IPS DF 4.7 (cell line): Measurements from ENCODE around the gene SGCD.

Source experiments
- DNase-seq: peaks from one replicate; pipeline ENCODE4 v3.0.0-alpha.2; 2013; ENCODE audit warnings: low spot score; ENCODE audit errors: extremely low read depth

SGCD gene

DNA sequence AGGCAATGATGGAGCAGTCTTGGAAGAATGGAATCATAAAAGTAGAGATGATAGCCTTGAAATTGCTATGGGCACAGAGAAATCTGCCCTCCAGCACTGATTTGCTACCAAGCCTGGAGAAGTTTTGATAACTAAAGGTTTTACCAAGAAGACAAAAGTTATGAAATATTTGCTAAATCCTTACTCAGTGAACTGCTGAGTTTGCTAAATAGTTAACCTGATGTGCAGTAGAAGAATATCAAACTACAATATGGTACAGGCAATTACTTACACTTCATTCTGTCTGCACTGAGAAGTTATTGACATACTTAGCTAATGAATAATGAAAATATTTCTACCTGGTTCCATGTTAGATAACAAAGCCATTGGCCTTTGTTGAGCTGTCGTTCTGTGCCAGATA, 124.5 kb downstream of the SGCD start:
- no peak for DNase-seq

DNA sequence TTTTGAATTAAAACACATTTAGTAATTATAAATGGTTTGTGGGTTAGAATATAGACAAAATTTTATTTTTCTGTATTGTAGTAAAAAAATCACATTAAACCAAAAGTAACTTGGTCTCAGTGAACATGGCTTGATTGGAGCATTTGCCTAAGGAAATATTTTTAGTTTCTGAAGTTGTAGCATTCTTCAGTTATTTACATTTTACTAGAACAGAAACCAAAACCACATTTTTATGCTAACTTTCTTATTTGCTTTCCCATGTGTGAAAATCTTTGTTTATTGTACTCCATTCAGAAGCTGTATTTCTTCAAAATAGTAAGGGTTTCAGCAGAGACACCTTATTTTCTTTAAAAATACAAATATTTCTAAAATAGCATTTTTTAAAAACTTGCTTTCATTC, 129.9 kb downstream of the SGCD start:
- DNase-seq, result no peak

DNA sequence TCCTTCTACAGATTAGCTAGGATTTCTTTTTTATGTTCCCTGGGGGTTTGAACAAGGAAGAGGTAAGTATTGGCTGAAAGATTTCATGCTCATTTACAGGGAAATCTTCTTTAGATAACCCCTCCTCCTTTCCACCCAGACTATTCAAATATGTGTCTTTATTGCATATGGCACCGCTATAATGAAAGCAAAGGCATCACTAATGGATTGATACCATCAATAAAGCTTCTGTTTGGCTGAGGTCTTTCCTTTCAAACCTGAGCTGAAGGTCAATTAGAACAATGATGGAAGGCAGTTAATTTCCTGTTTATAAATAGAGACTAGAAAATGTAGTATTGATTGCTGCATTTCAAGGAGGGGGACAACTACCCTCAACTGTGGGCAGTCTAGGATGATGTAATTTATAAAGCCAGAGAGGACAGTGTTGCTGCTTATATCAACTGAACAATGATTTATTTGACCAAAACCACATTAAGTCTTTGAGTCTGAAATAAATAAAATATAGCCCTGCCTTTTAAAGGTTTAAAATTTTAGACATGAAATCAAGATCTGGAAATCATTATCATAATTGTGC, 132.9 kb downstream of the SGCD start:
- DNase-seq, result no peak

DNA sequence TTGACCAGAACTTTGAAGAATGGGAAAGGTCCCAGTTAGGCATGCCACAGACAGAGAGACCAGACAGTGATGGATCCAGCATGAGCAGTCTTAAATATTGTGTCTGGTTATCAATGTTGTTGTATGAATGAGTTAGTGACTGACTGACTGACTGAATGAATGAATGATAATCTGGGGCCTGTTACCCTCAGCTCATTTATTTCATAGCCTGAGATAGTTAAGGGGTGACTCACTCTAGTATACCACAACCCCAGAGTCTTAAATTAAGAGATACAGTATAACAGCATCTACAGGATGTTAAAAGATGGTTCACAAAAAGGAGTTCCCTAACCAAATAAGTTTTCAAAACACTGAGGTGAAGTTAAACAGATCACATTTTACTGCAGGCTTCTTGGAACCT, 133.5 kb downstream of the SGCD start:
- DNase-seq, result no peak

DNA sequence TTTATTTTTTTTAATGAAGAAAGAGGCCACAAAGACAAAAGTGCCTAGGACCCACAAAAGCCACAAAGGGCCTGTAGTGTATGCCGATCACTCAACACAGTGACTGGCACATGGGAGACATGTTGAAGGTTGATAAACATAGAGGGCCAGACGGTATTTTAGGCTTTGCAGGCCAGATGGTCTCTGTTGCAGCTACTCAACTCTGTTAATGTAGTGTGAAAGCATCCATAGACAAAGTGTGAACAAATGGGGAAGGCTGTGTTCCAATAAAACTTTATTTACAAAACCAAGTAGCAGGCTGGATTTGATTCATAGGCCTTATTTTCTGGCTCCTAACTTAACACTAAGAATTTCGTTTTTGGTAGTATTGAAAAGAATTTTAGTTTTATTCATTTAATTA, 139.9 kb downstream of the SGCD start:
- no peak for DNase-seq

DNA sequence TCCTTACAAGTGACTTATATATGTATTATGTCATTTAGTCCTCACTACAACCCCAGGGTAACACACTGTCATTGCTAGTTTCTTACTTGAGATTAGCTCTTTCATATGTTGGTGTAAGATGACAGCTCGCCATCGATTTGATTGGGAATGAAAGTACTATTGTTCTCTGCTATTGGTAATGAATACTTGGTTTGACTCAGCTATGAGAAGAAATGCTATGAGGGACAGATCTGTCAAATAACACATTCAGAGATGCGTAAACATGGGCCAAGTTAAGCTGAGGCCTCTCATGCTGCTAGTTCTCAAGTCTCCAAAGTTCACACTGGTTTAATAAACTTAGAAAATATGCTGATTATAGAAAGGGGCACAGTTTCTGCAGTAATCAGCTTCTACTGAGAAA, 142.7 kb downstream of the SGCD start:
- DNase-seq, result no peak

DNA sequence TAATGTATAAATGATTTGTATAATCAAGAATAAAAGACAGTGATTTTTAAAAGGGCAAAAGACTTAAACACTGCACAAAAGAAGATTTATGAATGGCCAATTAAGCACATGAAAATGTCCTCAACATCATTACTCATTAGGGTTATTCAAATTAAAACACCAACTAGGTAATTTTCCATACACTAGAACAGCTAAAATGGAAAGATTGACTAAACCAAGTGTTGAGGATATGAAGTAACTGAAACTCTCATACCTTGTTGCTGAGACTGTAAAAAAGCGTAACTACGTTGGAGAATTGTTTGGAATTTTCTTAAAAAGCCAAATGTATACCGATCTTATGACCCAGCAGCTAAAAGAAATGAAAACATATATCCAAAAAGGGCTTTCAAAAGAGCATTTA, 144.9 kb downstream of the SGCD start:
- DNase-seq, result no peak

DNA sequence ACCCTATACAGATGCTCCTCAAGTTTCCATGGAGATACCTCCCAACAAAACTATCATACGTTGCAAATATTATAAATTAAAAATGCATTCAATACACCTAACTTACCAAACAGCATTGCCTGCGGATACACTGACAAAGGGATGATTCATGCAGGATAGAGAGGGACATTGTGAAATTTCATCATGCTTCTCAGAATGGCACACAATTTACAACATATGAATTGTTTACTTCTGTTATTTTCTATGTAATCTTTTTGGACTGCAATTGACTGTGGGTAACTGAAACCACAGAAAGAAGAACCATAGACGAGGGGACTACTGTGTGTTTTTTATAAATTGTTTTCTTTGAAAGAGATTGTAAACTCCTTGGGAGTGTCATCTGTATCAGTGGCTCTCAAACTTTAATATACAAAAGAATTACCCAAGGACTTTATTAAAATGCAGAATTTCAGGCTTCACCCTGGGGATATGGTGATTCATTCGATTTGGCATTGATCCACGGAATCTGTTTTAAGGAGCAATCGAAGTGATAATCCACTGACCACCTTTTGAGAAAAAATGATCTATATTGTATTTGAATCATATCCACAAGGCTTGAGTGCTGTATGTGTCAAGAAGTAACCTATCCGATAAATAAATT, 146.4 kb downstream of the SGCD start:
- DNase-seq, result no peak

DNA sequence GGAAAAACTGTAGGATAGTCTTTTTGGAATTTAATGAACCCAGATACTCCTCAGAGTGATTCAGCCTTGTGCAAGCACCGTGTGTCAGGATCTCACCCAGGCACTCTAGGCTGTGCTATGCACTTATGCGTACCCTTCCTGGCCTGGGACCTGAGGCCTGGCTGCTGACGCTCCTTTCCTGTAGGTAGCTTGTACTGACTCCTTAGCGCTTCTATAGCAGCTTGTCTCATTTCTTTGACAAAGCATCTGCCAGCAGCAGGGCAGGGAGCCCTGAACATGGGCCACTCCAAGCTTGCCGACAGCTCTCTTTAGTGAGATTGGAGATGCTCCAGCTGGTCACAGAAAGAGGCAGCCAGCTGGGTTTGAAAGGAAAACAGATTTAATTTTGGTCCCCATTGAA, 147.3 kb downstream of the SGCD start:
- DNase-seq, result no peak

DNA sequence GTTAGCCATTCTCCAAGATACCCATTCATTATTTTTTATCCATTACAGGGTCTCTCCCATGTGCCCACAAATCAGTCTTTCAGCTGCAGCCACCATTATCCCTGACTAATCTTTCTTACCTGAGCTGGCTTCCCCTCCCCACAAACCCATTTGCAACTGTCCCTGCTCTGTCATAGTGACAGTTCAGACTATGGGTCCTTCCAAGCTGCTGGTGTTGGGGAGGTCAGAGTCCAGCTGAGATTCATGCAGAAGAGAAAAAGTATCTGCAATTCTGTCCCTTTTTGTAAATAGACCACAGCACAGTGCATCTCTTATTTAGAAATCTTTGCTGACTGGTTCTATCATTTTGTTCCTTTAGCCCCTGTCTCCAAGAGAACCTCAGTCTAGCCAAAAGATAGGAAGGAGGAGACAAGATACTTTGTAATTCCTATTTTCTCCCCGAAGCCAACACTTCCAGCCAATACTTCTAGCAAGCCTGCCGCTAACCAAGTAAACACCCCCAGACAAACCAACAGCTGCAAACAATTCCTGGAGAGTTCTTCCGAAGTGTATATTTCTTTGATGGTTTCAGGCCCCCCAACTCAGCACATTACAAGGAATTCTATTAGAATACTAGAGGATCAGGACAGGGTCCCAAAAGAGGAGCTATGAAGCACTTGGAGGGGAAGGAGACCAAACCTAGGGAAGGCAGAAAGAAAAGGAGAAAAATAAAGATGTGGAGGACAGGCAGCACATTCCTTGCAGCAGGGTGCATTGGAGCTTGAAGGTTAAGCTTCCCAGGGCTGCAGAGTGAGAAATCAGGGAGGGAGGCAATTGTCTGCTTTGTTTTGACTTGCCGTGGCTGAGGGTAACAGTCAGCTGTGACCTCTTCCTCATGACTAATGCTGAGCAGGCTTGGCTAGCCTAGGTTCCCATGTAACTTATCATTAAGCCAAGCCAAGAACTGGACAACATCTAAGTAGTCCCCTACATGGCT, 148.5 kb downstream of the SGCD start:
- no peak for DNase-seq

DNA sequence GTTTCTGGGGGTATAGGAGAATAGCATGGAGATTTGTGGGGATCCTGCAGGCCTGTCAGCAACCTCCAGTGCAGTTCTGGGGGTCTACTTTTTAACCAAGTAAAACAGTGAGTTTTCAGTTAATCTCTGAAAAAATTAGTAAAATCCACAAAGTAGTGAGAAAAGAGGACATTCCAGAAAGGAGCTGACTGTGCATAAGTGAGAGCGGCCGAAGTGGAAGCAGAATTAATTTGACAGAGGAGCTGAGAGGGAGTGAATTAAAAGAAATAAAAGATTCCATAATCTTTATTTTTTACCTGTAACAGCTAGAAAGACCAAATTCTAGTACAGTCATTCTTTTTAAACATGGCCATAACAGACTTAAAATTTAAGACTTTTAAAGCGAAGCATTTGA, 149.2 kb downstream of the SGCD start:
- no peak for DNase-seq

DNA sequence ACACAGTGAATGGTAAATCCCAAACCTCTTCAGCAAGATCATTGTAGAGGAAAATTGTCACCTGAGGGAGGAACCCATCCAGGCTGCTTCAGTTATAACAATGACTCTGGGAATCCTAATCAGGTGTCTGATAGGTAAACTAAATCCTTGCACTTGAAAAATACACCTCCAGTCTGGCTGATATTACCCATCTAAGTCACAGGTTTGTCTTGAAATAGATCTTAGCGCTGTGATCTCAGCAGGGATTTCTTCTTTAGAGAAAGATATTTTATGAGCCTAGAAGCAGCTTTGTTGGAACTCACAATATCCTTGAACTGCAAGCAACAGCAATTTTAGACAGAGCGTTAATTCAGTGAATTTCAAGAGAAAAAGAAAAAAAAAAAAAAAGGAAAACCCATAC, 149.7 kb downstream of the SGCD start:
- no peak for DNase-seq

DNA sequence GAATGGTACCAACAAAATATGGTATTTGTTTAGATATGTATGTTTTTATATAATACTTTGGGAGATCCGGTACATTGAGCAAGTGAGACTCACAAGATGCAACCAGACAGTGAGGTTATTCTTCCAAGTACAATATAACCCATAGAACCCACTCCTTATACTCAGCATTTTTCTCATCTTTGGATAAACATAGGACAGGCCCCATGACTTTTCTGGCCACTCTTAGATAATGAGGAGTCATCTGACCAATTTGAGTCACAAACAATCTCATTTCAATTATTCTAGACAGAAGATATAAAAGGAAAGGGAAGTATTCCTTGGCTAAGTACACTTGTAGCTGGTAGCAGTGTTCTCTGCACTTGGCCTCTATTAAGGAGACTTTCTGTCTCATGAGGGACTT, 150.2 kb downstream of the SGCD start:
- DNase-seq, result no peak

DNA sequence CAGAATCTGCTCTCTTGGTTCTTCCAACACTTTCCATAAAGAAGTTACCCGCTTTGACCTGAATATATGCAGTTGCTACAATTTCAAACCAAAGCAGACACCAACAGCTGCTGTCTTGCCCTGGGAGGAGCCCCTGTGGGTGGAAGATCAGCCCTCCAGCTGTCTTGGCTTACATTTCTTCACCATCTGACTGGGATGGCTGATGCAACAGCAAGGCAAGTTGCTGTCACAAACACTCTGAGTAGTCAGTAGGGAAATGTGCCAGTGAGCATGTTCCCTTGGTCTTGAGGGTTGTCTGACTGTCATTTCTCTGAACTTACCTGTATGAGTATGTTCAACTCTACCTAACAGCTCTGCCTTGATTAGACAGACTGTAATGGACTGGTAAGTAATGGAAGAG, 152.9 kb downstream of the SGCD start:
- DNase-seq, result no peak

DNA sequence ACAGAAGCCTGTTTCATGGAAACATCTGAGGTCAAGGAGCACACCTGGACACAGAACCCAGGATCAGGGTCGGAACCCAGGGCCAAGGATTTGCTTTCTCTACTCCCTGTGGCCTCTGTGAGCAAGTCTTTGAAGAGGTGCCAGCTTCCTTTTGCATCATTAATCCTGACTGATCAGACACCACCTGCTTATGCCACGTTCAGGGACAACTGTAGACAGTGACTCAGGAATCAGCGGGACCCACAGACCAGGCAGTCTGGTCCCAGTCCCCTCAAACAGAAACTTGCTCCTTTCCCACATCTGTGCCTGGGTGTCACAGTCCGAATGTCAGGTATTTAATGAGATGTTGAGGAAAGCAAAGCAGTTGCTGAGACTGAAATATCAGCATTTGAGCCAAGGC, 154.8 kb downstream of the SGCD start:
- DNase-seq, result no peak

DNA sequence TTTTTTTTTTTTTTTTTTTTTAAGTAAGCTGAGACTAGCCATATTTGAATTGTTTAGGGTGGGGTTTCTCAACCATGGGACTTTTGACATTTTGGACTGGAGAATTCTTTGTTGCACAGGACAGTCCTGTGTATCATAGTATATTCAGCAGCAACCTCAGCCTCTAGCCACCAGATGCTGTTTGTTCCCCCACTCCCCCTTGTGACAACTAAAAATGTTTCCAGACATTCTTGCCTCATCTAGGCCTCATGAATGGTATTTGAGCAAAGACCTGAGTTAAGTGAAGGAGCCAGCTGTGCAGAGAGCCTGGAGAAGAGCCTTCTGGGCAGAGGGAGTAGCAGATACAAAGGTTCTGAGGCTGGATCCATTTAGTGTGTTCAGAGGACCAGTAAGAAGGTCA, 155.9 kb downstream of the SGCD start:
- DNase-seq, result no peak

DNA sequence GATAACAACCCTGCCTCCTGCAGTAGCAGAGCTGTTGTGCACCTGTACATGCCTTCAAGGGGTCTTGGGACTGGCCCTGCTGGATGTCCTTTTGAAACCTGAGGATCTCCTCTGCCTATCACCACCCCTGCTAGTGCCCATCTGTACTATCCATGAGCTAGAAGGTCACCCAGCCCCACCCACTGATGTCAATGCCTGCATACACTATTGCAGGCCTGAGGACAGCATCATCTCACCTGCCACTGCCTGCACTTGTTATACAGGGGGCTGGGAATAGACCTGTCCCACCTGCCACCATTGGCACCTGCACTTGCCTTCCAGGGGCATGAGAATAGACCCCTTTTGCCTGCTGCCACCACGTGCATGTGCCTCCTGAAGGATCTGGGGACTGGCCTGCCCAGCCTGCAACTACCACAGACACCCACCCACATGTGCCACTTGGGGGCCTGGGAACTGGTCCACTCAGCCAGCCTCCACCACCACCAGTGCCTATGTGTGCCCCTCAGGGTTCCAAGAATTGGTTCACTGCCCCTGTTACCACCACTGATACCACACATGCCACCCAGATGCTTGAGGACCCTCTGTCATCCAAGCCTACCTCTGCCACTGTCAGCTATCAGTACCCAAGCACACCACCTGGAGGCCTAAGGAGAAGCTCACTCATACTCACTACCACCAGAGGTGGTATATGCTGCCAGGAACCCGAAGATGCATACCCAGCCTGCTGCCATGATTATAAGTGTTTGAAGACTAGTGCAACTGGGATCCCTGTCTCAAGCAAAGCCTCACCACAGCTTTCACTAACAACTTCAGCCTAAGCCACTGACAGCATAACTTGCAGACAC, 159.7 kb downstream of the SGCD start:
- DNase-seq, result no peak

DNA sequence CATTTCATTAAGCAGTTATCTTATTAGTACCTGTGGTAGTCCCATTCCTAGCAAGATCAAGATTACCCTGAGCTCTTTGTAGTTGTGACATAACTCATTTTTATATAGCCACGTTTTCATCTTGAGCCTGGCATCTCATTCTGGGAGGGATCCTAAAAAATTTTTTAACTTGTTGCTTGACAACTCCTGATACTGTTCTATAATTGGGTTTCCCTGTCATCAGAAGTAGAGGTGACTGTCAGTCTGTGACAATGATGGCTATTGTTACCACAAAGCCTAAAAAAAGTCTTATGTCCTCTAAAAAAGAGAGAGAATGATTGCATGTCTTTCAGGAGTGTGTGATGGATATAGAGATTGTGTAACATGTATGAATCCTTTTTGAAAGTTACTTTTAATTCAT, 164.8 kb downstream of the SGCD start:
- DNase-seq, result no peak

DNA sequence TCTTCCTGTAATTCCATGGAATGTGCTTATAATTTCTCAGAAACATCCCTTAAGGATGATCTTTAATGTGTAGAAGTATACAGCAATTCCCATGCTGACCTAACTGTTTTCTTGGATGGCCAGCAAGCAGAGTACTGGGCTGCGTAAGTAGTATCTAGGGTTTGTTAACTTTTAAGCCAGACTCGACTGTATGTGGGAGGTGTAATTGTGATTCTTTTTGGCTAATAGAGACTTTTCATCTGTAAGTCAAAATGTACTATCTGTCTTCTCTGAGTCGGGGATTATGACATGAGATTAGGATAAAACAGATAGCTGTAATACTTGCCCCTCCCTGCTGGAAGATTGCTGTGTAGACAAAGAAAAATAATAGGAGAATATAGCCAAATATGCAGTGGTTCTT, 169.3 kb downstream of the SGCD start:
- no peak for DNase-seq

DNA sequence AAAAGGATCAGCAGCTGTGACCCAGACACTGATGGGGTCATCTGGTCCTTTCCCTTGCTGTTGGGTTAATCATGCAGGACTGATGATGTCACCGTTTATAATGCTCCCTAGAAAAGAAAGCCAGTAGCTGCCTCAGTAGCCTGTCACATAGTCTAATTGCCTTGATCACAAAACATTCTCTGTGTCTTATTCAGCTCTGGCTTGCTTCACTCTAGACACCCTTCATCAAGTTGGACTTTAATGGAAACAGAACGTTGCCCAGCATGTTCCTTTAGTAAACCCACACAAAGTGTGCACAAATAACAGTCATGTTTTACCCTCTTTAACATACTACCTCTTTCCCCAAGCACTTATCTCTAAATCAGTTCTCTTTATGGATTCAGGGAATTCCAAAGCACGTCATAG, 170.8 kb downstream of the SGCD start:
- DNase-seq, result no peak

DNA sequence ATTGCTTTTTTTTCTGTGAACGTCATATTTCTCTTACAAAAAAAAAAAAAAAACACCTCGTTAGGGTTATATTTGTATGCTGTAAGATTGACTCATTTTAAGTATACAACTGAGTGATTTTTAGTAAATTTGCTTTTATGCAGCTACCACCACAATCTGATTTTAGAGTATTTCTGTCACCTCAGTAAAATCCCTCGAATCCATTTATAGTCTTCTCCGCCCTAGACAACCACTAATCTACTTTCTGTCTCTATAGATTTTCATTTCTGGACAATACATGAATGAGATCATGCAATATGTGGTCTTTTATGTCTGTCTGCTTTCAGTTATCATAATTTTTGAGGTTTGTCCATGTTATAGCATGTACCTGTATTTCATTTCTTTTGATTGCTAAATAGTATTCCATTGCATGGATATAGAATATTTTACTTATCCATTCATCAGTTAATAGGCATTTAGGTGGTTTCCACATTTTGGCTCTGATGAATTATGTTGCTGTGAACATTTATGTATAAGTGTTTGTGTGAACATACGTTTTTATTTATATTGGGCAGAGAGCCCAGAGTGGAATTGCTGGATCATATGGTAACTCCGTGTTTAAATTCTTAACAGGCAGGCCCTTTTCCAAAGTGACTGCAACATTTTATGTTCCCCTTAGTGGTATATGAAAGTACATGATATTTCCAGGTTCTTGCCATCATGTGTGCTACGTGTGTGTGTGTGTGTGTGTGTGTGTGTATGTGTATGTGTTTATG, 171.4 kb downstream of the SGCD start:
- no peak for DNase-seq
